GM12874 (cell line): ENCODE data around the gene IL22RA2.

Source experiments
- CTCF ChIP-seq: IDR thresholded peaks from 2 replicates; pipeline ENCODE4 v1.5.1; 2011; ENCODE audit warnings: low read depth, mild to moderate bottlenecking, control low read depth, low read length, moderate library complexity; ENCODE audit not compliant: insufficient read depth

The IL22RA2 gene

GRCh38 chr6:137177611-137178010 lies 4.2 kb upstream of the IL22RA2 start:
- no peak for TF ChIP-seq CTCF

- no peak for TF ChIP-seq CTCF
Observed at GRCh38 chr6:137176729-137177128, 3.3 kb upstream of the IL22RA2 start.

- TF ChIP-seq CTCF, result no peak
Observed at GRCh38 chr6:137175868-137176245, 2.4 kb upstream of the IL22RA2 start.

GRCh38 chr6:137175157-137175867 lies 1.9 kb upstream of the IL22RA2 start:
- TF ChIP-seq CTCF, result no peak

GRCh38 chr6:137172734-137173431 lies 561 bp downstream of the IL22RA2 start:
- TF ChIP-seq CTCF, result no peak

- no peak for TF ChIP-seq CTCF
Observed at GRCh38 chr6:137171824-137172733, 1.4 kb downstream of the IL22RA2 start.

GRCh38 chr6:137171053-137171374 lies 2.4 kb downstream of the IL22RA2 start:
- TF ChIP-seq CTCF, result no peak
